ENCODE measurements around the gene ZDBF2. TPM values are rescaled to one million over a fixed set of nuclear protein-coding genes. Genes with fewer than 3 reads are reported as not detected.

The ZDBF2 gene
- total RNA-seq, 2 donors from 2014 or later = 1.7 to 5.8 TPM

GRCh38 chr2:206337956-206338355, 63.5 kb downstream of the ZDBF2 start:
- Histone ChIP-seq H3K27ac (no peak overlapping the region), H3K4me1 (no peaks in the 10 kb centered on the region), H3K4me3 (no peak overlapping the region), H3K9me3 (no peaks in the 10 kb centered on the region), H3K9ac (ENCODE audit: low read depth in 2 of 2, low read length in 2 of 2) (no peak overlapping the region), H3K36me3 (no peaks in the 10 kb centered on the region), H3K27me3 (no peaks in the 10 kb centered on the region)
- DNase-seq = no peak
- TF ChIP-seq CTCF (IDR thresholded peaks at IDR 0.05) = no peak
- intact Hi-C loops (cut with DNase I) = no loop called here

GRCh38 chr2:206341396-206341795, 66.9 kb downstream of the ZDBF2 start:
- H3K36me3 ChIP-seq = no peaks in the 10 kb centered on the region
- H3K27me3 ChIP-seq = no peaks in the 10 kb centered on the region
- H3K9ac ChIP-seq (ENCODE audit: low read depth in 2 of 2, low read length in 2 of 2) = no peak overlapping the region
- intact Hi-C loops (cut with DNase I) = no loop called here
- TF ChIP-seq CTCF (IDR thresholded peaks at IDR 0.05) = no peak
- no peak overlapping the region for H3K27ac ChIP-seq
- DNase-seq = no peak
- H3K9me3 ChIP-seq = no peaks in the 10 kb centered on the region
- H3K4me1 ChIP-seq = no peaks in the 10 kb centered on the region
- H3K4me3 ChIP-seq = no peak overlapping the region

- DNase-seq = no peak
- Histone ChIP-seq H3K27me3 (no peaks in the 10 kb centered on the region), H3K36me3 (no peaks in the 10 kb centered on the region), H3K27ac (no peak overlapping the region), H3K9ac (ENCODE audit: low read depth in 2 of 2, low read length in 2 of 2) (no peak overlapping the region), H3K4me3 (no peak overlapping the region), H3K4me1 (no peaks in the 10 kb centered on the region), H3K9me3 (no peaks in the 10 kb centered on the region)
- no peak for TF ChIP-seq CTCF (IDR thresholded peaks at IDR 0.05)
- intact Hi-C loops (cut with DNase I) = no loop called here
These were observed 68.7 kb downstream of the ZDBF2 start for GRCh38 chr2:206343144-206343543.

- no peaks in the 10 kb centered on the region for H3K9me3 ChIP-seq
- no peaks in the 10 kb centered on the region for H3K27me3 ChIP-seq
- no peaks in the 10 kb centered on the region for H3K36me3 ChIP-seq
- no peaks in the 10 kb centered on the region for H3K4me1 ChIP-seq
- intact Hi-C loops (cut with DNase I) = no loop called here
- no peak overlapping the region for H3K4me3 ChIP-seq
- no peak overlapping the region for H3K9ac ChIP-seq (ENCODE audit: low read depth in 2 of 2, low read length in 2 of 2)
- DNase-seq = no peak
- H3K27ac ChIP-seq = no peak overlapping the region
- TF ChIP-seq CTCF (IDR thresholded peaks at IDR 0.05) = no peak
These were observed 69.4 kb downstream of the ZDBF2 start for GRCh38 chr2:206343816-206344215.

- no peak overlapping the region for H3K4me3 ChIP-seq
- H3K9me3 ChIP-seq = no peaks in the 10 kb centered on the region
- H3K27me3 ChIP-seq = no peaks in the 10 kb centered on the region
- H3K9ac ChIP-seq (ENCODE audit: low read depth in 2 of 2, low read length in 2 of 2) = no peak overlapping the region
- no peak for DNase-seq
- intact Hi-C loops (cut with DNase I) = no loop called here
- H3K4me1 ChIP-seq = no peaks in the 10 kb centered on the region
- no peak overlapping the region for H3K27ac ChIP-seq
- H3K36me3 ChIP-seq = no peaks in the 10 kb centered on the region
- TF ChIP-seq CTCF (IDR thresholded peaks at IDR 0.05) = no peak
These were observed 71.1 kb downstream of the ZDBF2 start for GRCh38 chr2:206345606-206346005.

- no peaks in the 10 kb centered on the region for H3K4me1 ChIP-seq
- no peaks in the 10 kb centered on the region for H3K9me3 ChIP-seq
- H3K4me3 ChIP-seq = no peak overlapping the region
- no peak overlapping the region for H3K27ac ChIP-seq
- intact Hi-C loops (cut with DNase I) = no loop called here
- no peak for TF ChIP-seq CTCF (IDR thresholded peaks at IDR 0.05)
- no peak for DNase-seq
- no peaks in the 10 kb centered on the region for H3K36me3 ChIP-seq
- no peak overlapping the region for H3K9ac ChIP-seq (ENCODE audit: low read depth in 2 of 2, low read length in 2 of 2)
- no peaks in the 10 kb centered on the region for H3K27me3 ChIP-seq
These were observed 74.9 kb downstream of the ZDBF2 start for GRCh38 chr2:206349375-206349774.

Measured in colonic mucosa (tissue), 4 donors.